GM12891 (cell line): ENCODE data around the gene SIK3.

Experiments
- PAX5 ChIP-seq: IDR thresholded peaks from 2 replicates; pipeline ENCODE4 v1.6.1; 2011; ENCODE audit warnings: low read length, moderate library complexity, mild to moderate bottlenecking; ENCODE audit not compliant: insufficient read depth, severe bottlenecking
- POLR2A ChIP-seq: IDR thresholded peaks from 2 replicates; pipeline ENCODE4 v1.6.1; 2011; ENCODE audit warnings: low read depth, low read length, control low read depth
- POLR2AphosphoS5 ChIP-seq: IDR thresholded peaks from 2 replicates; pipeline ENCODE4 v1.6.1; 2011; ENCODE audit warnings: low read depth, low read length, control low read depth
- POU2F2 ChIP-seq: IDR thresholded peaks from 2 replicates; pipeline ENCODE4 v1.6.1; 2011; ENCODE audit warnings: low read depth, mild to moderate bottlenecking, control low read depth, low read length, moderate library complexity
- TAF1 ChIP-seq: IDR thresholded peaks from 2 replicates; pipeline ENCODE4 v1.6.1; 2011; ENCODE audit warnings: low read depth, low read length, control low read depth

DNA sequence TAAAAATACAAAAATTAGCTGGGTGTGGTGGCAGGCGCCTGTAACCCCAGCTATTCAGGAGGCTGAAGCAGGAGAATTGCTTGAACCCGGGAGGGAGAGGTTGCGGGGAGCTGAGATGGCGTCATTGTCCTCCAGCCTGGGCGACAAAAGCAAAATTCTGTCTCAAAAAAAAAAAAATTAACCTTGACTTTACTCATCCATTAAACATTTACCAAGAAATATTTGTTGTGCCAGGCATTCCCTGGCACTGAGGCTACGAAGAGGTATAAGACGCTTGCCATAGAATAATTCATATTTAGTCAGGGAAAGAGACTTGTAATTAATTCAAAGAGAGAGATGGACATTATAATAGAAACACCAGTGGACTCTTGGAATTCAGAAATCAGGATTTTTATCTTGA lies 32.7 kb upstream of the SIK3 start:
- TF ChIP-seq TAF1 (no peak), POLR2A (no peak), POLR2AphosphoS5 (no peak), PAX5 (no peak), POU2F2 (no peak)
